ENCODE measurements around the gene HS6ST1.
"Not testable (repeated sequence)": the region's sequence is repeated elsewhere in the genome, so short reads cannot be mapped to it uniquely, and the experiment has no call there.

Gene HS6ST1

DNA sequence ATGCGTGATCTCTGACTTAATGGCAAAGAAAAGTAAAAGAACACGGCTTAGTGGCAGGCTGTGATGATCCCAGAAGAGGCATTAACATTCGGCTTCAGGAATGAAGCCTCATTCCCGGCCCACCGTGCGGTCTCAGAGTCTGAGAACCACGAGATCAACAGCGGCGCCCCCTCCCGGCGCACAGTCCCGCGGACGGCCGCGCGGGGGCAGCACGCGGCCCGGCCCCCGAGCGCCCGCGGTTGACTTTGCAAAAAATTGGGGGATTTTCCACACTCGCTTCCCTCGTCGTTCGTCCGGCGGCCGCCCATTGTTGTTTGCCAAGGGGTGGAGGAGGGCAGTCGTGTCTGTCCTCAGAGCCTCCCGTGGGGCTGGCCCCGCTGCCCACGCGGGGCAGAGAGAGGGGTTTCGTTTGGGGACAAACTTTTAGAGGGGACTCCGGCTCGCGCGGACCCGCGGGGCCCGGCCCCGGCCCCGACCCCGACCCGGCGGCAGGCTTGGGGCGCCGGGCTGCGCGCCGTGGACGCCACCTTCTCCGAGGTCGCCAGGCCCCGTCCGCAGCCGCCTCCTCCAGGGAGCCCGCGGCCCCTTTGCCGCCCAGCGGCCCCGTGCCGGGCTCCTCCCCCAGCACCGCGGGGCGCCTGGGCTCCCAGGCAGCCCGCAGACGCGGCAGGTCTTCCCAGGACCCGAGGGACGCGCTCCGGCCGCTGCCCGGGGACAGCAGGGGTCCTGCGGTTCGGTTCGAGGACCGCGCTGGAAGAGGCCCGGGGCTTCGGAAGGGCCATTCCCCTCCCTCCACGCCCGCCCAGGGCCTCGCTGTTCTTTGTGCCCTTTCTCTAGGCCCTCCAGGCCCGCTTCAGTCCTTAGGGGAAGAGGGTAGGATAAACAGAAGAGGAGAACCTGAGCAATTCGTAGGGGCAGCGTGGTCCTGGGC is 3.4 kb upstream of the HS6ST1 start:
- DNase-seq (ENCODE audit: low read depth, low spot score) = no peak

DNA sequence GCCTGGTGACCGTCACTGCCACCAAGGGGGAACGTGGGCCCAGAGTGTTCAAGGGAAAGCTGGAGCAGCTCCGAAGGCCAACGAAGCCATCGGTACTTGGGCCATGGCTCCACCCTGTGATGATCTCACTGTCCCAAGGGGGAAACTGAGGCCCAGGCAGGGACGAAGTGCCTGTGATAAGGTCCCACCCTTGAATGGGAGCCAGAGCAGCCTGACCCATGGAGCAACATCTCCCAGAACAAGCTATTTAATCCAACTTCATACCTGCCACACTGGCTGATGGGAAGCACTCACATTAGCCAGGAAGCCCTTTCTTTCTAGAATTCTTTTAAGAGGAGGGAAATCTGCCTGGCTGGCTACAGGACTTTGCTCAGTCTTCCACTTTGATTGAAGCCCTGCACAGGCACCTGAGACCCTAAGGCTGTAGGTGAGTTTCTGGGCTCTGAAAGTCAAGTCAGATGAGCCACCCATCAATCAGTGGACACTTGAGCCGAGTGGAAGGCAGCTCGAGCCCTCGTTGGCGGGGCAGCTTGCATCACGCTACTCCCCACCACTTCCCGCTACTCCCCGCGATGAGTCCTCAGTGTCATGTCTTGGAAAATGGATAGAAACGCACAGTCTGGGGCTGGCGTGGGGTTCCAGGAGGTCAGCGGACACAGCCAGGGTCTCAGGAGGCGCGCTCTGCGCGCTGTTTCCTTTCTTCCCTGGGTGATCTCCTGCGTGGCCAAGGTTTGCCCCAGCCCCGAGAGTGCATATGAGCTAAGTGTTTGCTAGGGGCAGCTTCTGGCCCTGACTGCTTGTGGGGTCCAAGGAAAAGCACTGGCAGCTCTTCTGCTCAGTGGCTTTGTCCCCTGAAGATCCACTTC is 2.5 kb upstream of the HS6ST1 start:
- DNase-seq (ENCODE audit: low read depth, low spot score) = no peak

DNA sequence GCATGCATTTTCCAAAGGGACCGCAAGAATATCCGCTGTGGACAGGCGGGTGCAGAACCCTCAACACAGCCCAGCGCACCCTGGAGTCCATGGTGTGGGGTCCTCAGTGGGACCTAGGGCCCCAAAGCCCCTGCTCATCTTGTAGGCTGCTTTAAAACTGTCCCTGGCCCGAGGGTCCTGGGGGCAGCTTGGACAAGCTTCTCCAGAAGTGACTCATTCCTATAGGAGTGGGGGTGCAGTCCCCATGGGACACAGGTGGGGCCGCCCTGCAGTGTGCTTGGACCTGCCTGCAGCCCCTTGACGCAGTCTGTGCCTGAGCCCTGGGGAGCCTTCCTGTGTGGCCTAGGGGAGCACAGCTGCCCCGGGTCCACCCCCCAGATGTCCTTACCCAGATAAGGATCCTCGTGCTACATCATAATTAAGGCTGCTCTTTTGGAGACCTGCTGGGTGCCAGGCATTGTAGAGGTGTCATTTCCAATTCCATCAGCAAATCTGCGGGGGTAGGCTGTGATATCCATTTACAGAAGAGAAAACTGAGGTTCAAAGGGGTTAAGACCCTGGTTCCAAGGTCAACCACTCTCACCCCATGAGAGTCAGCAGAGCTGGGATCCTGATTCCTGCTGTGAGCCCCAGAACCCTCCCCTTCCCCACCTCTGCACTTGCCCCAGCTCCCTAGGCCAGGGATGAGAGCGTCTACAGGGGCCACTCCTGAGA is 1.7 kb upstream of the HS6ST1 start:
- no peak for DNase-seq (ENCODE audit: low read depth, low spot score)

DNA sequence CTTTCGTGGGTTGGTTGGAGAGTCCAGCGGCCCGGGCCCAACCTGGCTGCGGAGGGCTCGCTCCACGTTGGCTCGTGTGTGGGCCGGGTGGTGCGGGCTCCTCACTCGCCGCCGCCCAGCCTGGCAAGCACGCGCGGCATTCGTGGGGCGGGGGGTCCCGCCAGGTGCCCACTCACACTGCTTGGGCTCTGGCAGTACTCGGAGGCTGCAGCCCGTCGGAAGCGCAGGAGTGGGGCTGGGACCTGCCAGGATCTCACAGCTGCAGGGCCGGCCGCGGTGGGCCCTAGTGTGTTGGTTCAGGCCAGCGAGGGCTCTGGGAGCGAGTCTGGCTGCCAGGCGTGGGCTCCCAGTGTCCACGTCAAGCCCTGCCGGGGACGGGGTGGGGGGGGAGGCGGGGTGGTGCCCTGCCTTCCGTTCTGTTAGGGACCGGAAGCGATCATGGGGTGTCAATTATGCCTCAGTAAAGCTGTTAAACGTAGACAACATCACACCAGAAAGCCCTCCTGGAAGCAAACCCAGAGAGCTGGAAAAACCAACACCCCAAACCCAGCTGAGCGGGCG is 1.0 kb upstream of the HS6ST1 start:
- DNase-seq (ENCODE audit: low read depth, low spot score) = no peak

DNA sequence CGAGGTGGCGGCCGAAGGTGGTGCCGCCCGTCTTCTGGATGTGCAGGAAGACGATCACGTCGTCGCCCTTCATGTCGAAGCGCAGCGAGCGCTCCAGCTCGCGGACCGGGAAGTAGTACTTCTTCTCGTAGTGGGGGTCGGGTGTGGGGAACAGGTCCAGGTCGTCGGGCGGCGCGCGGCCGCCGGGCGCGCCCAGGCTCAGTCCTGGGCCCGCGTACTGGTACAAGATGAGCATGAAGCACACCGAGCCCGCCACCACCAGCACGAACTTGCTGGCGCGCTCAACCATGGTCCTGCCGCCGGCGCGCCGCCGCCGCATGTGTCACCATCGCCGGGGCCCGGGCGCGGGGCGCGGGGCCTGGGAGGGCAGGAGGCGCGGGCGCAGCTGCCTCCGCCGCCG is 423 bp downstream of the HS6ST1 start:
- not testable (repeated sequence) for DNase-seq (ENCODE audit: low read depth, low spot score)

DNA sequence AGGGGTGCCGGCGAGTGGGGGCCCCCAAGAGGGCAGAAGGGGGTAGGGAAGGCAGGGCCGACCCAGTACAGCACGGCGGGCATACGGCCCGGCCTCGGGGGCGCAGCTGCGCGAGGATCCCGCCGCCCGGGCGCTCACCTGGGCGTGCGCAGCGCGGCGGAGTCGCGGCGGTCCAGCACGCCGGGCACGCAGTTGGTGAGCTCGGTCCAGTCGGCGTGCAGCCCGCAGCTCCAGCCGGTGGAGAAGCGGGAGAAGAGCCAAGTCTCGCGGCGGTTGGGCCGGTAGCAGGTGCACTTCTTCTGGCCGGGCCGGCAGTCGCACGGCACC is 806 bp downstream of the HS6ST1 start:
- not testable (repeated sequence) for DNase-seq (ENCODE audit: low read depth, low spot score)

DNA sequence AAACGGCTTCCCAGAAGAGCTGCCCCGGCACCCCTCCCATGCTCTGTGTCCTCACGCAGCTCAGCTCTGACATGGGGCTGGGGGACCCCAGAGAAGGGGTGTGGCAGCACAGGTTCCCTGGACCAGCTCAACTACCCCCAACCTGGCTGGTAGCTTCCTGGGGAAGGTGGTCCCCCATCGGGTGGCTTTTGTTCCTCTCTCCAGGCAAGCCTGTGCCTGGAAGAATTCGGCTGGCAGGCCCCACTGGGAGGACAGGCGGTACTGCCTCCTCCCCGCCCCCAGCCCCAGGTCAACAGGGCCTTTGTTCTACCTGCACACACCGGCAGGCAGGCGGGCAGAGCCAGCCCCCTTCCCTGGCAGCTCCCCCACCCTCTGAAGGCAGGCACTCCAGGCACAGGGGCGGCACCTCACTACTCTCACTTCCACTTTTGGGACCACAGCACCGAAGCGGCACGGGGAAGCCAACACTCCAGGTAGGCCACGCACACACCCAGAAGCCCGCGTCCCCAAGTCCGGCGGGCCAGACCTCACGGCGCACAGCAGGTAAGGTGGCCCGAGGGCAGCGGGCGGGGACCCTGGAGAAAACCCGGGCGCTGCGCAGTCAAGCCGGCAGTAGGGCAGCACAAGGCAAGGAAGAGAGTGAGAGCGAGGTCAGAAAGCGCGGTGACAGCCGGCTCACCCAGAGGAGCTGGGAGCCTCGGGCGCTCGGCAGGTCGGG is 1.3 kb downstream of the HS6ST1 start:
- no peak for DNase-seq (ENCODE audit: low read depth, low spot score)

DNA sequence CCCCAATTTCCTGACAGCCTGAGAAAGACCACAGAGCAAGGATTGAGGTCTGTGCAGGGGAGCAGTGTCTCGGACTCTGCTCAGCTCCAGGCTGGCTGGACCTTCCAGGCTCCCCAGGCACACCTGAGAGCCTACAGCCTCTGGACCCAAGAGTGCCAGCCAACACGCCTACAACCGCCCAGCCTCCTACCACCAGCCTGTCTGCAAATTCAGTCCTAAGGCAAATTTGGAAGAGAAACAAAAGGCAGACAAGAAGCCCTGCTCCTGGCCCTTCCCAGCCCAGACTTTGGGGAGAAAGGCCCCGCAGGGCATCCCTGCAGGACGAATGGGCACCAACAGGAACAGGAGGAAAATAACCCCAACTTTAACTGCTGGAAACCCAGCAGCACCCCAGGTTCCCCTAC is 1.9 kb downstream of the HS6ST1 start:
- DNase-seq (ENCODE audit: low read depth, low spot score) = no peak

DNA sequence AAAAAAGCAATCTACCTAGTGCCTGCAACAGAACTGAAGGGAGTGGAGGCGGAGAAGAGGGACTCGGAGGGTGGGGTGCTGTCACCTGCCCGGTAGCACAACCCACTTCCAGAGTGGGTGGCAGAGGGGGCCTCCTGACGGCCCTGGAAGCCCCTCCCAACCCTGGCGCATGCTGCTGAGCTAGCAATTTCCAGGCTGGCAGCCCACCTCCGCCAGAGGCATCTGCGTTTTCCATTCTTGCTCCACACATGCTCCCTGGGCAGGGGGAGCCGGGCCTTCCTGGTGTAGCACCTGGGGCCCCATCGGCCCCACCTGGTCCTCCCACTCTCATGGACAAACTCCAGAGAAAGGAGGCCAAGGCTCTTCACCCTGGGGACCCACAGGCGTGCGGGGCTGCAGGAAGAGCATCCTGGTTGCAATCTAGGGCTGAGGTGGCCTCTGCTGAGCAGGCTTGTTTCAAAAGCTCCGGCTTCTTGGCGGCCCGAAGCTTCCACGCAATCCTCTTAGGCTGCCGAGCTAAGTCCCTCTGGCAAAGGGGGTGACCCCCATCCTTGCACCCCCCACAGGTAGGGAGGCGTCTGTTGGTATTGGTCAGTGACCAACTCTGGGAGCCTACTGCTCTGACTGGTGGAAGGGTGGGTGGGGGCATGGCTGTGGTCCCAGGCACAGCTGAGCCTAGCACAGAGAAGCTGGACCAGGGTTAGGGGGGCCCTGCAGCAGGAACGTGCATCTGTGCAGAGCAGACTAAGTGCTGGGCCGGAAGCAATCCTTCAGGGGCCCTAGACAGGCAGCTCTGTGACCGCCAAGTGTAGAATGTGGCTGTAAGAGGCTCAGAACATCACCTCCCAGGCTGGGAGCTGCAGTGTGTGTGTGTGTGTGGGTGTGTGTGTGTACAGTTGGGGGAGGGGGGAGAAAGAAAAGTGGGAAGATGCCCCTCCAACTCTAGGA is 2.6 kb downstream of the HS6ST1 start:
- no peak for DNase-seq (ENCODE audit: low read depth, low spot score)

DNA sequence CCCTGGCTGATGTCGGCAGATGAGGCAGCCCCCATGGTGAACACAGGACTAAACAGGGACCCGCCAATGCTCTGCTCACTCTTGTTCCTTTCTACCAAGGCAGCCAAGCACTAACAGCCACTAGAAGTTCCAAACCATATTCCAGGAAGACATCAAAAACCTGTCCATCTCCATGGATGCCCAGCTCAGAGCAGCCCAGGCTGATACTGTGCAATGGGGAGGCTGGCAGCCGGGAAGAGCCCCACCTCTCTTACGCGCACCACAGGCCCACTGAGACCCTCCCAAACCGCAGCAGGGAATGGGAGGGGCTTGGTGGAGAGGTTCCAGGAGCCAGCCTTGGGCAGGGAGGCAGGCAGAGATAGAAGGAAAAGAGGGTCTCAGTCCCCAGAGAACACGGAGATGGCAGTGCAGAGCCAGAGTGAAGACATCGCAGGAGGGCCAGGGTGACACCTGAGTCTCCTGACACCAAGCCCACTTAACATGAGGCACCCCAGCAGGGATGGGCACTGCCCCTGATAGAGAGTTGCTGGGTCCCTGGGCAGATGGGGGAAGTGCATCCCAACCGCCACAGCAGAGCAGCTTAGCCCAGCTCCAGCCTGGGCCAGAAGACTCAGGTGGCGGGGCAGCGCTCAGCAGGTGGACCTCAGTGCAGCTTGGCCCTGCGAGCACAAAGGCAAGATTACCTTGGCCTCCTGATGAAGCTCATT is 3.4 kb downstream of the HS6ST1 start:
- DNase-seq (ENCODE audit: low read depth, low spot score) = no peak

DNA sequence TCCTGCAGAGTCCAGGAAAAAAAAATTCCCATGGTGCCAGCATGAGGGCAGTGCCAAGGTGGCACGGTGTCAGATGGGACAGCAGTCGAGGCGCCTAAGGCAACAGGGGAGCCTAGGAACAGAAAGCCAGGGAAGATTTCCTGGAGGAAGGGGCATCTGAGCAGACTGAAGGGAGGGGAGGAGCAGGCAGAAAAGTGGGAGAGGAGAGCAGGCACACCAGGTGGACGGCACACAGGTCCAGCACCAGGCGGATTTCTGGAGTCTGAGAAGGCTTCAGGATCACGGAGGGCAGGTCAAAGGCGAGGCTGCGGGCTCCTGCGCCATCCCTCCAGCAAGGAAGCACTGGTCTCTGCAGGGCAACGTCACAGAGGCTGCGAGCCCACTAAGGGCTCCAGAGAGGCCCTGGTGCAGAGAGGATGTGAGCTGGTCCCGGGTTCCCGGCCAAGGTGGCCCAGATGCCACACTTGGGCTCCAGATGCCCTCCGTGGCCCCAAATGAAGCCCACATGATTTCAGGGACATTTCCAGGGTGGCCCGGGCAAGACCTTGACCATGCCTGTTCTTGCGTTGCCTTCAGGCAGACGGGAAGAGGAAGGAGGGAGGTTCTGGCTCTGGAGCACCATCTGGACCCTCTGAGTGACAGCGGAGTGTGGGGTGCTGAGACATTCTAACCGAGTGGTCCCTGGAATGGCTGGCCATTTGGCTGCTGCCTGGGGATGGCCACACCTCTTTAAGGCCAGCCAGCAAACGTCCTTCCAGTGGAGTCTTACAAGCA is 4.1 kb downstream of the HS6ST1 start:
- no peak for DNase-seq (ENCODE audit: low read depth, low spot score)

DNA sequence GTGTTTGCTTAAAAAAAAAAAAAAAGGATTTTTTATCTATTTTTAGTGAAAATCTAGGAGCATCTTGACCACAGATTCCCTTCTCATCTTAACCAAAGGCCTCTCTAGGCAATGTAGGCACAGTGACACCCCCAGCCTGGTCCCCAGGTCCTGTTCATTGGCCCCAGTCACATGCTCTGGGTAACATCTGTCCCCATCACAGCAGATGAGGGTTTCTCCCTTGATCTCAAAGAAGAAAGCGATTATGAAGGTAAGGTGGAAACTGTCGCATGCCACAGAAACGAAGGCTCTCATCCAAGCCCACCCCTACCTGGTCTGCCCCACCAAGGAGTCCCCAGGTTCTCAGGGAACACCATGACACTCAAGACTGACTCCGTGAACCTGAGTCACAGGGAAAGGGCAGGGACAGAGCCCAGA is 4.7 kb downstream of the HS6ST1 start:
- DNase-seq (ENCODE audit: low read depth, low spot score) = no peak

DNA sequence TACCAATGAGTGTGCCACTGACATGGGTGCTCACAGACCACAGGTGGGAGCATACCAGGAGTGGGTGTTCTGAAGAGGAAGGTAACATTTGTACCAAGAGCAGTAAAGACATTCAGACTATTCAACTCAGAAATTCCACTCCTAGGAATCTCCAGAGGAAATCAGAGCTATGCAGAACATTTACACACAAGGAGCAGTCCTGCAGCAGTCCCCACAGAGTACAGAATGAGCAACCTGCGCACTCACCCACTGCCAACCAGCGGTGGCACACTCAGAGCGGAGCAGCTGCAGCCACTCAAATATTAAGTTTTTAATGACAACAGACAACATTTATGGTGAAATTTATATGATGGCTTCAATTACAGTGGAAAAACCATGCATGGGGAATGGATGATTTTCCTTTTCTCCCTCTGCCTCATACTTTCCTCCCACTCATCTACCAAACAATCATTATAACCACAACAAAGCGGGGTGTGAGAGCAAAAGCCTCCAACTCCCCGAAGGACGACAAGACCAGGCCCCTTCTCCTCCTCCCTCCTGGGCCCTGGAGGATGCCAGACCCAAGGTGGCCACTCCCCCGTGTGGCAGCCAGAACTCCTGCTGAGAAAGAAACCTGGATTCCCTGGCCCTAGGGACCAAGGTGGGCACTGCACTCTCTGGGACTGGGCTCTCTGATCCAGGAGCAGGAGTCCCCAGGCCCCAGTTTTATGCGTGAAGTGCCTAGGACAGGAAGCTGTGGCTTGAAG is 5.4 kb downstream of the HS6ST1 start:
- no peak for DNase-seq (ENCODE audit: low read depth, low spot score)

DNA sequence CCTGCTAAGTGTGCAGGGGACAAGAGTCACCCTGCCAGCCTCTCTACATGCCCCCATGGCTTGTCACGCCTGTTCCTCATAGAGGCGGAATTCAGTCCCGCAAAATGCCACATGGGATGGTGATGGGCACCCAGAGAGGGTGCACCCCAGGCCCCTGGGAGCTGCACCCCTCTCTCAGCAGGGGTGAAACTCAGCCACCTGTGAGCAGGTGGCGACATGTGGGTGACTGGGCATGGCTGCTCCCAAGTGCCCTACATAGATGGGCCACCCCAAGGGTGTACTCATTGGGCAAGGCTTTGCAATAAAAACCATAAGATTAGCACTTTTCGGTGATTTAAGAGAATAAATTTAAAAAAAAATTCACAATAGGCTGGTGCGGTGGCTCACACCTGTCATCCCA is 6.3 kb downstream of the HS6ST1 start:
- DNase-seq (ENCODE audit: low read depth, low spot score) = no peak

DNA sequence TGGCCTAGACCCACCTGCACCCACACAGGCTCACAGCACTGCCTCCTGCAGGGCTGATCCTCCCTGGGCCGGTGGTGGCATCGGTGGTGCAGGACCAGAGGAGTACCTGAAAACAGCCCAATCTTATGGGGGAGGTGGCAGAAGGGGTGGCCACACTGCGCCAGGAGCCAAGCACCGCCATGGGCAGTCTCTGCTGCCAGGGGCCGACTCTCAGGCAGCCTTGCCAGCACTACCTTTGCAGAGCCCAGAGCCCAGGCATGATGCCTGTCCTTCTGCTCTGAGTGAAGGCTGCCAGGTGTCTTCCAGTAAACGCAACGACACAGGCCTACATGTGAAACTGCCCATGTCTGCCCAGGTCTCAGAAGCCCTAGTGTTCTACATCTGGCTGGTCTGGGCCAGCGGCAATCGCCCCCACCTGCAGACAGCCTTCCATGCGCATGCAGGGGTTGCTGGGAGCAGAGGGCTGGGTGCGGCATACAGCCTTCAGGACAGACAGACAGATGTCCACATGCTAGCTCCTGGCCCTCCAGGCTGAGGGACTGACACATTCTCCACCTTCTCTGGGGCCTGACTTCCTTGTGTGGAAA is 6.8 kb downstream of the HS6ST1 start:
- no peak for DNase-seq (ENCODE audit: low read depth, low spot score)

DNA sequence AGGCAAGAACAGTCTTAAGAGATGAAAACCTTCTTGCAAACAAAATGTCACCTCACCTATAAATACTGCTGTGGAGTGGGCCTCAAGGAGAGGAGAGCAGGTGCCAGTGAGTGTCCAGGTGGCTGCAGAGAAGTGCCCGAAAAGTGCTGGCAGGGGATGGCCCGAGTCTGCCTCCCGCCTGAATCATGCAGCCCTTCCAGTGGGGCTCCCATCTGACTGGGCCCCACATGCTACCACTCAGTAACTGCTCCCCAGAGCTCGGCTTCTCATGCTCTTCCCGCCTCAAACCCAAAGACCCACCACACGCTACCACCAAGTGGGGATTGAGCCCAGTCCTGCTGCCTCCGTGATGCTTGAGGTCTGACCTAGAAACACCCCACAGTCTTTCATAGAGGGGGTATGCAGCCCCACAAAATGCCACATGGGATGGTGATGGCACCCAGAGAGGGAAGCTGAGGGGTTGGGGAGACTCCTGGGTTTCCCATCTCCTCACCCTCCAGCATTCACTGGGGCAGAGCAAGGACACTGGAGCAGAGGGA is 7.4 kb downstream of the HS6ST1 start:
- DNase-seq (ENCODE audit: low read depth, low spot score) = no peak

DNA sequence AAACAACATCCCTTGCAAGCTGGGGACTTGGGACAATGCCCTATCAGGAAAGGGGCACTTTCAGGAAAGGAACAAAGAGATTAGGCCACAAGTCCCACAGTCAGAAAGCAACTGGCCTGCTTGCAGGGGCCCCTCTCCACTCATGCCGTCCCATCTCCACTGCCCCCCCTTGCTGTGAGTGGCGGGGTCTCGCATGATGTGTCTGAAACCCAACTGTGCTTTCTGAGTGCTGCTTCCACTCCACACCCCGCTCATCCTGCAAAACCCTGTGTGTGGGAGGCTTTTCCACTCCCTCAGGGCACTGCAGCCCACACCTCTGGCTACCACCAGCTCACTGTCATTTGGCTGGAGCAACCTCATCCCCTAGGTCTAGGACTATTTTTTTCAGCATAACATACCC is 7.9 kb downstream of the HS6ST1 start:
- DNase-seq (ENCODE audit: low read depth, low spot score) = no peak
